RWPE2 (cell line): ENCODE data around the gene PTPRA.
A peak's percentile ranks its signal among the peaks of the same experiment; 100 is the strongest.
"Not testable (repeated sequence)": the region's sequence is repeated elsewhere in the genome, so short reads cannot be mapped to it uniquely, and the experiment has no call there.

Experiments used
- ATAC-seq: fragments of 200-7000 bp; cut with Tn5 transposase; 3 replicates; pipeline ENCODE4 v1.9.1; 2021; ENCODE audit warnings: low read depth
- DNase-seq: peaks from one replicate; pipeline ENCODE4 v3.0.0-alpha.2; 2020; ENCODE audit warnings: low spot score
- H3K27ac ChIP-seq: fragments of 450-650 bp; 2 replicates; pipeline ENCODE4 v1.5.1; 2017; ENCODE audit warnings: mild to moderate bottlenecking; ENCODE audit not compliant: poor library complexity, severe bottlenecking
- H3K27me3 ChIP-seq: fragments of 250-450 bp; sonication (Bioruptor Pico); 2 replicates; pipeline ENCODE4 v1.5.1; 2021; ENCODE audit warnings: mild to moderate bottlenecking, moderate library complexity; ENCODE audit not compliant: insufficient read depth, poor library complexity, severe bottlenecking
- H3K36me3 ChIP-seq: fragments of 250-450 bp; sonication (Bioruptor Pico); 2 replicates; pipeline ENCODE4 v1.5.1; 2020; ENCODE audit warnings: low read depth, mild to moderate bottlenecking, moderate library complexity
- H3K4me1 ChIP-seq: fragments of 250-450 bp; sonication (Bioruptor Pico); 2 replicates; pipeline ENCODE4 v1.5.1; 2021; ENCODE audit warnings: mild to moderate bottlenecking, moderate library complexity; ENCODE audit not compliant: insufficient read depth, poor library complexity, severe bottlenecking
- H3K4me3 ChIP-seq: fragments of 250-450 bp; sonication (Bioruptor Pico); 2 replicates; pipeline ENCODE4 v1.5.1; 2021; ENCODE audit warnings: mild to moderate bottlenecking, moderate library complexity; ENCODE audit not compliant: severe bottlenecking
- H3K9me3 ChIP-seq: fragments of 250-450 bp; sonication (Bioruptor Pico); 2 replicates; pipeline ENCODE4 v1.5.1; 2021; ENCODE audit warnings: mild to moderate bottlenecking, moderate library complexity; ENCODE audit not compliant: severe bottlenecking
- CTCF ChIP-seq: fragments of 450-650 bp; IDR thresholded peaks from one replicate; pipeline ENCODE4 v1.5.1; 2017; ENCODE audit warnings: mild to moderate bottlenecking, moderate library complexity; ENCODE audit not compliant: poor library complexity, severe bottlenecking

PTPRA gene

GRCh38 chr20:3072530-3073250, 199.4 kb downstream of the PTPRA start:
- no peak for DNase-seq
- no peaks in the 10 kb centered on the region for H3K4me1 ChIP-seq
- peaks cover 12% of the 10 kb centered on the region for H3K27me3 ChIP-seq
- no peak for TF ChIP-seq CTCF
- H3K36me3 ChIP-seq = no peaks in the 10 kb centered on the region
- no peak overlapping the region for H3K27ac ChIP-seq
- no peaks in the 10 kb centered on the region for H3K9me3 ChIP-seq
- no peak overlapping the region for H3K4me3 ChIP-seq
- ATAC-seq = no peak

- not testable (repeated sequence) for H3K4me1 ChIP-seq, H3K36me3 ChIP-seq, DNase-seq, H3K4me3 ChIP-seq, H3K9me3 ChIP-seq, ATAC-seq, H3K27ac ChIP-seq
- peaks cover 12% of the 10 kb centered on the region for H3K27me3 ChIP-seq
Observed at GRCh38 chr20:3073251-3073643, 200.0 kb downstream of the PTPRA start.

- Histone ChIP-seq H3K4me3 (no peak overlapping the region), H3K27ac (no peak overlapping the region), H3K4me1 (no peaks in the 10 kb centered on the region), H3K36me3 (no peaks in the 10 kb centered on the region), H3K9me3 (no peaks in the 10 kb centered on the region), H3K27me3 (peaks cover 12% of the 10 kb centered on the region)
- TF ChIP-seq CTCF = no peak
- no peak for DNase-seq
- ATAC-seq = peak; percentile 30; the same call in 1 of the 3 replicates
Observed at GRCh38 chr20:3074812-3075211, 201.5 kb downstream of the PTPRA start.

GRCh38 chr20:3075315-3075714, 202.0 kb downstream of the PTPRA start:
- H3K27ac ChIP-seq, DNase-seq, H3K9me3 ChIP-seq, H3K4me3 ChIP-seq, H3K36me3 ChIP-seq, ATAC-seq, H3K4me1 ChIP-seq: not testable (repeated sequence)
- peaks cover 12% of the 10 kb centered on the region for H3K27me3 ChIP-seq

GRCh38 chr20:3077618-3078134, 204.4 kb downstream of the PTPRA start:
- TF ChIP-seq CTCF = no peak
- no peak for ATAC-seq
- Histone ChIP-seq H3K27me3 (peaks cover 17% of the 10 kb centered on the region), H3K4me1 (no peaks in the 10 kb centered on the region), H3K9me3 (no peaks in the 10 kb centered on the region), H3K36me3 (no peaks in the 10 kb centered on the region), H3K4me3 (no peak overlapping the region), H3K27ac (no peak overlapping the region)
- no peak for DNase-seq

GRCh38 chr20:3080939-3081388, 207.7 kb downstream of the PTPRA start:
- H3K4me3 ChIP-seq = no peak overlapping the region
- H3K27me3 ChIP-seq = peaks cover 26% of the 10 kb centered on the region

More at GRCh38 chr20:3080939-3081388, 207.7 kb downstream of the PTPRA start:
- no peaks in the 10 kb centered on the region for H3K9me3 ChIP-seq
- ATAC-seq (peak; percentile 18; the same call in 1 of the 3 replicates), DNase-seq (no peak)
- no peaks in the 10 kb centered on the region for H3K4me1 ChIP-seq
- H3K27ac ChIP-seq = no peak overlapping the region
- no peaks in the 10 kb centered on the region for H3K36me3 ChIP-seq
- no peak for TF ChIP-seq CTCF
